HG03060 (cell line): ENCODE data around the gene XKR3.
"Not testable (repeated sequence)": the region's sequence is repeated elsewhere in the genome, so short reads cannot be mapped to it uniquely, and the experiment has no call there.

ENCODE experiments used
- ATAC-seq: cut with Tn5 transposase; IDR thresholded peaks from one replicate; pipeline ENCODE4 v1.9.1; 2021; ENCODE audit warnings: low read depth, moderate number of reproducible peaks; ENCODE audit not compliant: unreplicated experiment

XKR3 gene

DNA sequence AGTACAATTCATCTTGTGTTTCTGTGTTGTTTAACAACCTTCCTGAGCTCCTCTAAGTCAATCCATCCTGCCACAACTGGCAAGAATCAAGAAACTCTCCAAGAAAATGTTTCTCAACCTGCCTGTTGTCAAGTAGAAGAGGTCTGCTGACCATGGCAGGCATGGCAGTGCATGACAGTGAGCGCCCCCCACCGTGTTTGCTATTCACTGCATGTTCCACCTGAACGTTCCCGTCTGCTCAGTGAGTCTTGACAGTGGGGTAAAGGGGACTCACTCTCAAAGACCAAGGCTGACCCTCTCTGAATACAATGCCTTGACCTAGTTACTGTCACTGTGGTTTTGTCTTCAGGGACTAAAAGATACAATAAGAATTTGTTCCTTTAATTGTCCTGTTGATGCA, 75.9 kb downstream of the XKR3 start:
- not testable (repeated sequence) for ATAC-seq

GRCh38 chr22:16748160-16748929, 76.9 kb downstream of the XKR3 start:
- ATAC-seq, result not testable (repeated sequence)

GRCh38 chr22:16747266-16748159, 77.7 kb downstream of the XKR3 start:
- not testable (repeated sequence) for ATAC-seq

DNA sequence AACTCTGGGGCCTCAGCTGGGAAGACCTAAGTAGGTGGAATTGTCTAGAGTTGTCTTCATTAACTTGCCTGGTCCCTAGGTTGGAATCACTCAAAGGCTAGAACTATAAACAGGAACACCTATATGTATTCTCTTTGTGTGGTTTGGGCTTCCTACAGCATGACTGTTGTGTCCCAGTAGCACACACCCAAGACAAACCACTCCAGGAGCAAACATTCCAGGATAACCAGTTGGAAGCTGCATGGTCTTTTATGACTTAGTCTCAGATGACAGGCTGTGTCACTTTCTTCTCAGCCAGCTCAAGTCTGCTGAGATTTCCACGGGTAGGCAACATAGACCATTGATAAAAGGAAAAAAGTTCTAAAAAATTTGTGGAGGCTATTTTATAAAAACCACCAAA, 90.9 kb downstream of the XKR3 start:
- ATAC-seq, result not testable (repeated sequence)
